ENCODE measurements around the gene PHYHD1.

Gene PHYHD1

GRCh38 chr9:128906741-128907140 is 14.0 kb upstream of the PHYHD1 start:
- no peak overlapping the region for H3K4me3 ChIP-seq
- H3K4me1 ChIP-seq: no peaks in the 10 kb centered on the region
- in situ Hi-C loops (cut with MboI; ENCODE audit: low sequenced_read_pairs): no loop called here
- H3K36me3 ChIP-seq (replicated peaks): peaks cover 15% of the 10 kb centered on the region
- DNase-seq (ENCODE audit: low spot score in 2 of 2): no peak
- no peaks in the 10 kb centered on the region for H3K9me3 ChIP-seq
- H3K27me3 ChIP-seq (ENCODE audit: low read depth): no peaks in the 10 kb centered on the region

GRCh38 chr9:128908372-128908771 is 12.4 kb upstream of the PHYHD1 start:
- no peak for DNase-seq (ENCODE audit: low spot score in 2 of 2)
- no peak overlapping the region for H3K4me3 ChIP-seq
- H3K9me3 ChIP-seq: no peaks in the 10 kb centered on the region
- H3K36me3 ChIP-seq (replicated peaks): peaks cover 15% of the 10 kb centered on the region
- in situ Hi-C loops (cut with MboI; ENCODE audit: low sequenced_read_pairs): no loop called here
- no peaks in the 10 kb centered on the region for H3K27me3 ChIP-seq (ENCODE audit: low read depth)
- H3K4me1 ChIP-seq: no peaks in the 10 kb centered on the region

- in situ Hi-C loops (cut with MboI; ENCODE audit: low sequenced_read_pairs): no loop called here
- peaks cover 15% of the 10 kb centered on the region for H3K36me3 ChIP-seq (replicated peaks)
- no peak for DNase-seq (ENCODE audit: low spot score in 2 of 2)
- H3K4me1 ChIP-seq: no peaks in the 10 kb centered on the region
- no peaks in the 10 kb centered on the region for H3K9me3 ChIP-seq
- H3K4me3 ChIP-seq: no peak overlapping the region
- H3K27me3 ChIP-seq (ENCODE audit: low read depth): no peaks in the 10 kb centered on the region
Measured at GRCh38 chr9:128909859-128910258, 10.9 kb upstream of the PHYHD1 start.

GRCh38 chr9:128910906-128911305 is 9.9 kb upstream of the PHYHD1 start:
- Histone ChIP-seq H3K4me1 (no peaks in the 10 kb centered on the region), H3K27me3 (ENCODE audit: low read depth) (no peaks in the 10 kb centered on the region), H3K4me3 (no peak overlapping the region), H3K9me3 (no peaks in the 10 kb centered on the region), H3K36me3 (replicated peaks) (peaks cover 15% of the 10 kb centered on the region)
- DNase-seq (ENCODE audit: low spot score in 2 of 2): no peak
- in situ Hi-C loops (cut with MboI; ENCODE audit: low sequenced_read_pairs): no loop called here

GRCh38 chr9:128911529-128912035 is 9.2 kb upstream of the PHYHD1 start:
- no peak overlapping the region for H3K4me3 ChIP-seq
- in situ Hi-C loops (cut with MboI; ENCODE audit: low sequenced_read_pairs): no loop called here
- H3K4me1 ChIP-seq: no peaks in the 10 kb centered on the region
- no peaks in the 10 kb centered on the region for H3K9me3 ChIP-seq
- H3K27me3 ChIP-seq (ENCODE audit: low read depth): no peaks in the 10 kb centered on the region
- H3K36me3 ChIP-seq (replicated peaks): peaks cover 15% of the 10 kb centered on the region
- no peak for DNase-seq (ENCODE audit: low spot score in 2 of 2)

- H3K36me3 ChIP-seq (replicated peaks): peaks cover 15% of the 10 kb centered on the region
Measured at GRCh38 chr9:128912270-128912853, 8.4 kb upstream of the PHYHD1 start.

GRCh38 chr9:128913048-128913900 is 7.5 kb upstream of the PHYHD1 start:
- no peak overlapping the region for H3K4me3 ChIP-seq
- H3K9me3 ChIP-seq: no peaks in the 10 kb centered on the region
- in situ Hi-C loops (cut with MboI; ENCODE audit: low sequenced_read_pairs): no loop called here
- no peak for DNase-seq (ENCODE audit: low spot score in 2 of 2)
- no peaks in the 10 kb centered on the region for H3K4me1 ChIP-seq
- peaks cover 9% of the 10 kb centered on the region for H3K36me3 ChIP-seq (replicated peaks)
- no peaks in the 10 kb centered on the region for H3K27me3 ChIP-seq (ENCODE audit: low read depth)

More at GRCh38 chr9:128912270-128912853, 8.4 kb upstream of the PHYHD1 start:
- Histone ChIP-seq H3K4me1 (no peaks in the 10 kb centered on the region), H3K9me3 (no peaks in the 10 kb centered on the region), H3K27me3 (ENCODE audit: low read depth) (no peaks in the 10 kb centered on the region), H3K4me3 (no peak overlapping the region)
- in situ Hi-C loops (cut with MboI; ENCODE audit: low sequenced_read_pairs): no loop called here
- no peak for DNase-seq (ENCODE audit: low spot score in 2 of 2)

- in situ Hi-C loops (cut with MboI; ENCODE audit: low sequenced_read_pairs): no loop called here
Measured at GRCh38 chr9:128913995-128914772, 6.6 kb upstream of the PHYHD1 start.

GRCh38 chr9:128916204-128916603 is 4.6 kb upstream of the PHYHD1 start:
- no peaks in the 10 kb centered on the region for H3K4me1 ChIP-seq
- no peaks in the 10 kb centered on the region for H3K27me3 ChIP-seq (ENCODE audit: low read depth)
- H3K4me3 ChIP-seq: no peak overlapping the region
- no peaks in the 10 kb centered on the region; the same call in 1 of the 2 replicates for H3K36me3 ChIP-seq (replicated peaks)
- DNase-seq (ENCODE audit: low spot score in 2 of 2): no peak
- no peaks in the 10 kb centered on the region for H3K9me3 ChIP-seq
- in situ Hi-C loops (cut with MboI; ENCODE audit: low sequenced_read_pairs): no loop called here

More at GRCh38 chr9:128913995-128914772, 6.6 kb upstream of the PHYHD1 start:
- Histone ChIP-seq H3K9me3 (no peaks in the 10 kb centered on the region), H3K4me3 (no peak overlapping the region), H3K4me1 (no peaks in the 10 kb centered on the region), H3K27me3 (ENCODE audit: low read depth) (no peaks in the 10 kb centered on the region), H3K36me3 (replicated peaks) (peaks cover under 1% of the 10 kb centered on the region; the same call in 1 of the 2 replicates)
- DNase-seq (ENCODE audit: low spot score in 2 of 2): no peak

GRCh38 chr9:128916745-128917144 is 4.0 kb upstream of the PHYHD1 start:
- no peaks in the 10 kb centered on the region for H3K27me3 ChIP-seq (ENCODE audit: low read depth)
- H3K4me1 ChIP-seq: no peaks in the 10 kb centered on the region
- H3K4me3 ChIP-seq: no peak overlapping the region
- in situ Hi-C loops (cut with MboI; ENCODE audit: low sequenced_read_pairs): no loop called here
- no peaks in the 10 kb centered on the region for H3K9me3 ChIP-seq
- DNase-seq (ENCODE audit: low spot score in 2 of 2): no peak
- H3K36me3 ChIP-seq (replicated peaks): no peaks in the 10 kb centered on the region; the same call in 1 of the 2 replicates

- Histone ChIP-seq H3K27me3 (ENCODE audit: low read depth) (no peaks in the 10 kb centered on the region), H3K4me1 (no peaks in the 10 kb centered on the region), H3K36me3 (replicated peaks) (no peaks in the 10 kb centered on the region; the same call in 1 of the 2 replicates), H3K4me3 (no peak overlapping the region), H3K9me3 (no peaks in the 10 kb centered on the region)
- in situ Hi-C loops (cut with MboI; ENCODE audit: low sequenced_read_pairs): no loop called here
- DNase-seq (ENCODE audit: low spot score in 2 of 2): no peak
Measured at GRCh38 chr9:128917151-128917849, 3.5 kb upstream of the PHYHD1 start.

- in situ Hi-C loops (cut with MboI; ENCODE audit: low sequenced_read_pairs): no loop called here
- Histone ChIP-seq H3K4me3 (no peak overlapping the region), H3K9me3 (no peaks in the 10 kb centered on the region), H3K27me3 (ENCODE audit: low read depth) (no peaks in the 10 kb centered on the region), H3K4me1 (no peaks in the 10 kb centered on the region), H3K36me3 (replicated peaks) (no peaks in the 10 kb centered on the region; the same call in 1 of the 2 replicates)
- DNase-seq (ENCODE audit: low spot score in 2 of 2): no peak
Measured at GRCh38 chr9:128918921-128919320, 1.9 kb upstream of the PHYHD1 start.

- Histone ChIP-seq H3K27me3 (ENCODE audit: low read depth) (no peaks in the 10 kb centered on the region), H3K4me3 (no peak overlapping the region), H3K4me1 (no peaks in the 10 kb centered on the region), H3K36me3 (replicated peaks) (no peaks in the 10 kb centered on the region; the same call in 1 of the 2 replicates), H3K9me3 (no peaks in the 10 kb centered on the region)
- DNase-seq (ENCODE audit: low spot score in 2 of 2): no peak
- in situ Hi-C loops (cut with MboI; ENCODE audit: low sequenced_read_pairs): no loop called here
Measured at GRCh38 chr9:128919402-128920089, 1.2 kb upstream of the PHYHD1 start.
